HPDE6-E6E7 (cell line): ENCODE data around the gene PLXNA2.
A peak's percentile ranks its signal among the peaks of the same experiment; 100 is the strongest.

Experiments
- DNase-seq: peaks from one replicate; pipeline ENCODE4 v3.0.0; 2011; ENCODE audit warnings: missing footprints; ENCODE audit errors: extremely low spot score

The PLXNA2 gene

DNA sequence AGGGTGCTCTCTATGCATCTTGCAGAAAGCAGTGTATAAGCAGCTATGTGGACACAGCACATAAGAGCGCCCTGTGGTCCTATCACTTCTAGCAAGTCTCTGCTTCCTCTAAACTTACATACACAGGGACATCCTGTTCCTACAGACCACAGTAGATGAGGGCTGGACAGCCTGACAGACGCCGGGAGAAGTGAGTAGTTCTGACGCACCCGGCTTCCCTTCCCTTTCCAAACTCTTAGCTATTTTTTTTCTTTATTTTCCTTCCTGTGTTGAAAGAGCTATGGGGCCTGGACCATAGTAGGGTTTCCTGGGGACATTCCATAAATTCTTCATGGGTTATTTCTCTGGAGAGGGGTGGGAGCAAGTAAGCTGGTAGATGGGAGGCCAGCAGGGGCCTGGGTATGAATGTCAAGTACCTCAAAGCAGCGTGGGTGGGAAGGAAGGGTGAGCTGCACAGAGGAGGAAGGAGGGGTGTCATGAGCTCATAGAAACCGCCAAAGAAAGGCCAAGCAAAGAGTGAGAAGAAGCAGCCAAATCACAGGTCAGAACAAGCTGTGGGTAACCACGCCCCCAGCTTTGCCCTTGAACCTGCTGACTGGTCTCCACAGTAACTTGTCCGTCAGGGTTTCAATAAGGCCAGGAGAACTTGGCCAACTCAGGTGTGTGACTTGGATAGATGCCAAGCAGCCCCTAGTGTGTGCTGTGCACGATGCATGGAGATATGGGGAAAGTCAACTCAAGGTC is 36.6 kb downstream of the PLXNA2 start:
- peak; percentile 84 for DNase-seq

DNA sequence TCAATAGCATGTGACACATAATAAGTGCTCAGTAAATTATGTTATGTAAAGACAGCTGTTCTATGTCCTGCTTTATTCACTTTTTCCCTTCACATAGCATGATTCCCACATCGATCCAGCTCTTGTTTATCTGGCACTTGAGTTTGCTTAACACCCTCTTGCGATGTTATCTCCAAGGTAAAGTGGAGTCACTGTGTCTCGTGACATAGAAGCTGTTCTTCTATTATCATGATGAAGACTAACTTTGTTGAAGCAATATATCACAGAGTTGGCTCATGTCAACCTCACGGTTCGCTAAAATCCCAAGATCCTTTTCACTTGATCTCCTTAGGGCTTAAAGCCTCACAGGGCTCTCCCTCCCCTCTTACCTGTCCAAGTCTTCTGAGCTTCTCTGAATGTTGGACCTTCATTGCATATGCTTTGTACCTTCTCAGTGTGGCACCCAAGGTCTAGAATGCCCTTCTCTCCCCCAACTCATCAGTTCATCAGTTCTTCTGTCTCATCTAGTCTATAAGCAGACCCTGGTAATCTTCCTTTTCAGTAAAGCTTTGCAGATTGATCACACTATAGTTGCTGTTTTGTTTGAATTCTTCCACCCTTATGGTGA is 38.0 kb downstream of the PLXNA2 start:
- no peak for DNase-seq

DNA sequence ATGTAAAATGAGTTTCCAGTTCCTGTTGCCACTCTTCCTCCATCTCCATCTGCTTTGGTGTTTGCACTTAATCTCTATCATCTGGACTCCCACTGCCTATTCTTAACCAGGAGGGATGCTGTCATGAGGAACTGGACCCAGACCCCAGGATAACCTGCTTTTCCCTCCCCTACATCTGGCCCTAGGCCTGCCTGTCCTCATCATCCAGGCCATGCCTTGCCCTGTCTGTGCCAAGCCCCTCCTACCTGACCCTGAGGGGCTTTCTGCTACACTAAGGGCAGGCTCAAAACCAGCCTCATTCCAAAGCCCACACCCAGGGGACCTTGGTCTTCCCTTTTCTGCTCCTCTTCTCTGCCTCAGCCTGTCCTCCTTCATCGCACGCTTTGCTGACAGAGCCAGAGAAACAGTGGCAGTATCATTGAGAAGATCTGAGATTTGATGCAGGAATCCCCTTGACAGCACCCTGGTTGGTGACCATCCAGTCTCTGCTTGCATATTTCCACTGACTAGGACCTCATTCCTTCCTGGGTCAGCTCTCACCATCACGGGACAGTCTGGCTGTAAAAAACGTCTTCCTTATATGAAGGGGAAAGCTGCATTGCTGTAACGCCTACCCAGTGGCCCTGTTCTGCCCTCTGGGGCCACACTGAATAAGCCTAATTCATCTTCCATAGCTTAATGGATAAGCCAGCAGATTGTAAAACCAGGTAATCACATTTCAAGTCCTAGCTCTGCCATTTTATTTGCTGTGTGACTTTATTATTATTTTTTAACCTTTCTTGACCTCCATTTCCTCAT is 38.8 kb downstream of the PLXNA2 start:
- DNase-seq = no peak

DNA sequence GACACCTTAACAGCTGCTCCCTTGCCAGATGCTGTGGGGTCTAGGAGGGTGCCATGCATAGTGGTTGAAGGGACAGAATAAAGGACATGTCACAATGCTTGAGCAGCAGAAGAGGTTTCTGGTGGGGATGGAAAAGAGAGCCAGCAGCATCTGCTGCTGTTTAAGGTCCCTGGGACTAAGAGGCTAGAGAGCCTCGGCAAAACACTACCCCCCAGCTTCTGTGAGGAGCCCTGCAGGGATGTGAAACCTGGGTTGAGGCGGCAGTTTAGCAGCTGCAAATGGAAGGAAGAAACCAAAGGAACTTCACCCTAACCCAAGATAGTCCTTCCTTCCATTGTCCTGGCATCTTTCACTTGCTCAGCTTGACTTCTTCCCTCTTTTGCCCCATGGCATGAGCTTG is 39.4 kb downstream of the PLXNA2 start:
- DNase-seq = no peak

DNA sequence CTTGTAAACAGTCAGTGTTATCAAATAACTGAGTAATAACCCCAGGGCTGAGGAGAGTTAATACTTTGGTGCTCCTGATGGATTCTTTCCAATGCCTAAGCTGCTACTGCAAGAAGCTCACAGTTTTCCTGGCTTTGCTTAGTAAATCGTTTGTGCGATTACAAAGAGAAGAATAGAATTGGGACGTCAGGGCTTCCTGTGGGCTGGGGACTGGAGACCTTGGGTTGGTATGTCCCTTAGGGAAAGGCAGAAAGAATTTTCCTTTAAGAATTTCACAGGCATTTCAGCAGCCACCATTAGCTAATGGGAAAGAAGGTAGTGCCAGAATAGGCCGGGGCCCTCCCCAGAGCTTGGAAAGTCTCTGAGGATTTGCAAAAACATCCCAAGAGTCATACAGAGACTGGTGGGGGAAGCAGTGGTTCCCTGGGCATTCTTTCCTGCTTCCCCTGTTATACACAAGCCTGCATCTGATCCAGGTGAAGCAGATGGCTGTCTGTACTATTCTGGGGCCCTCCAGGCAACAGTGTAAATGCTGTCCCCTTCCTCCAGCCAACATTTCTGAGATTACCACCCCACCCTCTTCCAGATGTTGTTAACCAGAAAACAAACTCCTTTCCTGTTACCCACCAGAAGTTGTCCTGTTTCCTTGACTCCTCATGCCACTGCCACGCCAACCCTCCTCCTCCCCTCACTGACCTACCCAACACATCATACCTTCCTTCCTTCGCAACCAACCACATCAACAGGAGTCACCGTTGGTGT is 40.2 kb downstream of the PLXNA2 start:
- no peak for DNase-seq

DNA sequence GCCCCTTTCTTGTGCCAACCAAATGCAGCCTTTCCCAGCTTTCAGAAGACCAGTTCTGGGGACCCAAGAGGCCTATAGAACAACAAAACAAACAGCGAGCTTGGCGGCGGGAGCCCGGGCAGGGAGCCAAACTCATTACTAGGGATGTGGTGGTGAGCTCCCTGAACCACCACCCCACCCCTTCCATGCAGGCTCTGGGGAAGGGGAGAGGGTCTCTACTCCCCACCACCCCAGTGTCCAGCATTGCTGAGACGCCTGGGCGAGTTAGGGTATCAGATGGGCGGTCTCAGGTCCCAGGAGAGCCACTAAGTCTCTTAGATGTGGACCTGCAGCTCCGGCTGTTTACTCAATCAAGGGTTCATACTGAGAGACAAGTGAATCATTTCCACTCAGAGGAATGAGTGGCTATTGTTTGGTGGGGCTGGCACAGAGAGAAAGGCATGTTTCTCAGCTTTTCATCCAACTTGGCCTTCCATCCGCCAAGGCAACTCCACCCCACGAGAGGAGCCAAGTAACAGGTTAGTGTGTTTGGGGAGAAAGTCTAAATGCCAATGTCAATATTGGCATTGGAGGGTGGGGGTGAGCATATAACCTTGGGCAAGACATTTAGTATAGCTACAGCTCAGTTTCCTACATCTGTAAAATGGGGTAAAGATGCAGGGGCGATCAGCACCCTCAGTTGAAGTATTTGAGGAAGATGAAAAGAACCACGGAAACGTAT is 40.9 kb downstream of the PLXNA2 start:
- DNase-seq = peak; percentile 55

DNA sequence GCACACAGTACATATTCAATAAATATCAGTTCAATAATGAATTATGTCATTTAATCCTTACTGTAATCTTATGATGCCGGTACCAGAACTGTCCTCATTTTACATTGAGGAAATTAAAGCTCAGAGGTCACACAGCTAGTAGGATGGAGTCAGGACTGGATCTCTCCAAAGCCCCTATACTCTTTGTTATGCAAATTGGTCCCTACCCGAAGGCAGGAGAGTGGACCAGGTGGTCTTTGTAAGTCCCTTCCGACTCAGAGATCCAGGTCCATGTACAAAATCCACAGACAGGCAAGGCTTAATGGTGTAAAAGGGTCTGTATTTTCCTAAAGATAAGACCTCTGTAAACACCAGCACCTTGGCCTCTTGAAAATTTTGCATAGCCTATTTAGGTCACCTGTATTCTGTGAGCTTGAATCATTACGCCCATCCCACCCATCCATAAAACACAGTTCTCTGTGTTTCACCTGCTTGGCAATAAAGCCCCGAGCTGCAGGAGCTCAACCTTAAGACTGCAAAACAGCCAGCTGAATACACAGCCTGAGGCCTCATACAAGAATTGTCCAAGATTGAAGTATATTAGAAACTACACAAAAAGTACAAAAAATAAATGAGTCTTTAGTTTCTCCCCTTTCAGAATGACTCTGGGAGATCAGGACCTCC is 41.7 kb downstream of the PLXNA2 start:
- no peak for DNase-seq

DNA sequence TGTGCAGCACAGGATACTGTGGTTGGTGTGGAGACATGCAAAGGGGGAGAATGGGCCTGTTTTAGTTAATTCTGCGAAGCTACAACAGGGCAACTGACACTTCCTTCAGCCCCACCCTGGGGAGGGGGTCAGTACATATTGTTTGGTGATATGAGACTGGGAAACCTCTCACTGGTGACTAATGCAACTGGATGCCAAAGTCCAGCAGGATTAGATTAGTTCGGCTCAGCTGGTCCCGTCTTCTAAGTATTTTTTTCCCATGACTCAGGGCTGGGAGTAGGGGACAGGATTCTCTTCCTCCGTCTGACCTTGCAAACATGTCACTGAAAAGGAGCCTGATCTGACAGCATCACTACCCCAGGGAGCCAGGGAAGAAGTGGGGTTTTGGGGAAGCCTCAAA is 43.0 kb downstream of the PLXNA2 start:
- DNase-seq = peak; percentile 71

DNA sequence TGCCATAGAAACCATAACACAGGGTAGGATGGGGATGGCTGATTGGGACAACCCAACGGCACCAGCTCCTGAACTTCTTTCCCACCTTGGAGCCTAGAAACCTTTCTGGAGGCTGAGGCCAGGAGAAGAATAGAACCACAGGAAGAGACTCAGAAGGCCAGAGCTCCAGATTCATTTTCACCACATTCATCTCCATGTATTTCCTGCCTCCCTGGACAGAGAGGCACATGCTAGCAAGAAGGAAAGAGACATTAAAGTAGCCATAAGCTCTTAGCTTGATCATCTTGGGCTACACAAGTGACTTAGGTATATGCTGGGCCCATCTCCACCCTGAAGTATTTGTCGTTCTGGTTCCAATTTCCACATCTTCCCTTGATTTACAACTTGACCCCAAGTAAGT is 44.1 kb downstream of the PLXNA2 start:
- DNase-seq = no peak

DNA sequence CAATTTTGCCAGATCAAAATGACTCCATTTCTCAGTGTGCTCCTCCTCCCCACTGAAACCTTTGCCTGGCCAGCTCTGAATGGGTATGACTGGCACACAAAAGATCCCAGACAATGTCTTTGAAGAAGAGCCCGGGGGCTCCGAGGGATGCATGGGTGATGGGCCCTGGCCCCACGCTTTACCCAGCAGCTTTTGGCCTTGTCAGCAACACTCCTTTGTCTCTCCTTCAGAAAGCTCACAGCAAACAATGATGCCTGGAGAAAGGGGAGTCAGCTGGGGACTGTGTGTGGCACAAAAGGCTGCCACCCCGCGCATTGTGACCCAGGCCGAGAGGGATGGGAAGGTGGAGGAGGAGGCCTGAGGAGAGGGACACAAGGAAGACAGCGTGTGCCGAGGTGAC is 45.9 kb downstream of the PLXNA2 start:
- DNase-seq = no peak

DNA sequence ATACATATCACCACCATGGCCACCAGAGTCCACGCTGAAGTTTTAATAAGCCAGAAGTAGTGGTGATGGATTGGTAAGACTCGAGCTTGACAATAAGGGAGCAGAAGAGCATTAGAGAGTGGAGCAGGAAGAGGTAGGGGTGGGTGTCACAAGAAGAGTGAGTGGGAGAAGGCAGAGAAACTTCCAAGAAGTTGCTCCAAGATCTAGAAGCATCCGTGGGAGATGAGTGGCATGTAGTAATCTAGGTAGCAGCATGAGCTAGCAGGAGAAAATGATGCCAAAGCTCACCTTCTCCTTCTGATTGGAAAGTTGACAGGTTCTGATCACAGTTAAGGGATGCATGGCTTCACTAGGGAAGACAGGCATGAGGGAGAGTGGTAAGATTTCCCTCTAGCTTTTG is 49.2 kb downstream of the PLXNA2 start:
- no peak for DNase-seq

DNA sequence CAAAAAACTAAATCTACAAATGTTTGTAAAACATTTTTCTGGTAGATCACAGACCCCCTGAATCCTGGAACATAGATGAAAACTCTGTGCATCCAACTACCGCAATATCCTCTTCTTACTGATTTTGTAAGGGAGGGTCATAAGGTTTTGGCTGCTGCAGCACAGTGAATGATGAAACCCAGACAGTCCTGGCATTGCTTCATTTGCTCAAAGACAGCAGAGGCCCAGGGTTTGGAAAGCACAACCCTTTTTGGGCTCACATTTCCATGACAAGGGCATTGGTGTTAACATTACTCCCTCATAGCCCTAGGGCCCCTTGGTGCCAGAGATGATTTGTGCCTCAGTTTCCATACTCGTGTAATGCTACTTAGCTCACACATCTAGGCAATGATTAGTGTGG is 51.2 kb downstream of the PLXNA2 start:
- DNase-seq = no peak

DNA sequence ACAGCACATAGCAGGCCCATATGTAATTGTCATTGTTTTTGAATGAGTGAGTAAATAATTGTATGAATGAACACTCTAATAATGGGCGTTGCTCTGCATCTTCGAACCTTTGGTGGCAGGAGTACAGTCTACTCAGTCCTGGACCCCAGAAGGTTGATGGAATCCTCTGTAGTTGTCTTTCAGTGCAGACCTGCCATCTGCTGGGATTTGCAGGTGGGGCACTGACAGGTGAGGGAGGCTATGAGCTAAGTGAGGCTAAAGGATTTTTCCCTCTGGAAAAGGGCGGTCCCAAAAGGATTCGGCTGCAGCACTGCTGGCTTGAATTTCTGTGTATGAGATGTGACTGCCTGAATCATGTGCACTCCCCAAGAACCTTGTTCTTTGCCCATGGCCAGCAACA is 53.4 kb downstream of the PLXNA2 start:
- no peak for DNase-seq

DNA sequence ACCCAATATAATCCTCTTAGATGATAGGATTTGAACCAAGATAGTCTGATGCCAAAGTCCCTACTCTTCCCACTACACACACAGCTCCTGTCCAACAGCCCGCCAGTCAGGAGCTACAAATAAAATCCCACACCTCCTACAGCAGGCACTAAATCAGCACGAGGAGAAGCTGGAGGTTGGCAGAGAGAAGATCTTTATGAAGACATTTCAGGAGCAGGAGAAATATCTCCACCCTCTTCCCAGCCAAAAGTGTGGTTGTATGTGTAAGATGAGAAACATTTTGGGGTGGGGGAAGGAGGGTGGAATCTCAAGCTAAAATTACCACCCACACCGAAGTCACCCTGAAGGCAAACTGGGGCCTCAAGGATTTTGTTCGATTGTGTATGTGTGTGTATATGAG is 54.5 kb downstream of the PLXNA2 start:
- no peak for DNase-seq

DNA sequence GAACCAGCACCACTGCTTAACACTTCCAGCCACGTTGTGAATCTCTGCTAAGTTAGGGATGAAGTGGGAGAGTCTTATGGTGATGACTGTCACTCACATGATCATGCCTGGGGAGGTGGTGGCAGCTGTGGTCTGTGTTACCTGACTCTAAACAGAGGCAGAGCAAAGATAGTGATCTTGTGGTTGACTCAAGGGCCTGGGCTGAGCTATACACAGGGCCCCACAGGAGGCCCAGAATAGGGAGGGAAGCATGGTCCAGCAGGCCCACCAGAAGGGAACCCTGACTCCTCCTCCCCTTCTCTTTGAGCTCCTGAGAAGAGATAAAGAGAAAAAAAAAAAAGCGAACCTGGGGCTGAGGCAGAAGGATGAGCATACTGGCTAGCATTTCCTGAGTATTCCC is 55.0 kb downstream of the PLXNA2 start:
- no peak for DNase-seq

DNA sequence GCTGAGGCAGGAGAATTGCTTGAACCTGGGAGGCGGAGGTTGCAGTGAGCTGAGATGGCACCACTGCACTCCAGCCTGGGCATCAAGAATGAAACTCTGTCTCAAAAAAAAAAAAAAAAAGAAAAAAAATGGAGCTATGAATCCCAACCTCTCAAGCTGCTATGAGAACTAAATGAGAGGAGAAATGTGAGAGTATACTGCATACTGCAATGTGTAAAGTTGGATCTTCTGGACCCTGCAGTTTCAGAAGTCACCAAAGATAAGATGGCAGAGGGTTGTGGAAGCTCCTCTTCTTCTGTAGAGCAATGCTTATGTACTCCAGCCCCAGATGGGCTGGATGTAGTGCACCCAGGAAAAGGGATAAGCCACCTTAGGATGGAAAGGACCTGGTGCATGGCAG is 55.6 kb downstream of the PLXNA2 start:
- DNase-seq = no peak

DNA sequence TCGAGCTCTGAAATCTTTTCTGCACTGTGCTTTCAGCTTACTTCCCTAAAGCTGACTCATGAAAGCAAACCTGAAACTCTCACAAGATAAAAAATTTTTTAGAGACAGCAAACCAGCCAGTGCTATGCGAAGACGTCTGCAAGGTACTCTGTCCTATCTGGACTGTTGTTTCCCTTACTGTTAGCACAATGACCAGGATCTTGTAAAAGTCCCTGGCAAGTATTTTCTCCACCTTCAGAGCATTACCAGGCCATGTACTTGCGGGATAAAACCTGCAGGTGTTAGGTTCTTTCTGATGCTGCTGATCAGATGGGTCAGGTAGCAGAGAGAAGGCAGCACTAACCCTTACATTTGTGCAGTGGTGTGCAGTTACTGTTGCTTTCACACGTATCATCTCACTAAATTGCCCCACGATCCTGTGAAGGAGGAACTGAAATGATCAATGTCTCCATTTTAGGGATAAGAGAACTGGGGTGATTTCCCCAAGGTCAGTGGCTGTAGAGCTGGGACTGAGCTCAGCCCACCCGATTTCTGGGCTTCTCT is 56.6 kb downstream of the PLXNA2 start:
- no peak for DNase-seq

DNA sequence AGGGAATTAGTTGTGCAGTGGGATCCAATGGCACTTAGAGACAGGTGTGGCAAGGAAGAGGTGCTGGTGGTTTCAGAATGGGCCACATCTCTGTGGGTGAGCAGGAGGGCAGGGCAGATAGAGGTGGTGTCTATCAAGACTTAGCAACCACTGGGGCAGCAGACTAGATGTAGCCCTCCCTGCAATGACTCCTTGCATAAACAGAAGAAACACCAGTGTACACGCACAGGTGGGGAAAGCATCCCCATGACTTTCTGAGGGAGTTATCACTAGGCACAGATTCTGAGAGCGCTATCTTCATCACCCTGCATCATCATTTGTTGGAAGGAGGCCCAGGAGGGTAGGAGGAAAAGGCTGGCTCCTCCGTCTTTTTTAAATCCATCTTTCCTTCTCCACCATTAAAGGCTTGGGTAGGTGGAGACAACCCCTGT is 58.4 kb downstream of the PLXNA2 start:
- DNase-seq = no peak

DNA sequence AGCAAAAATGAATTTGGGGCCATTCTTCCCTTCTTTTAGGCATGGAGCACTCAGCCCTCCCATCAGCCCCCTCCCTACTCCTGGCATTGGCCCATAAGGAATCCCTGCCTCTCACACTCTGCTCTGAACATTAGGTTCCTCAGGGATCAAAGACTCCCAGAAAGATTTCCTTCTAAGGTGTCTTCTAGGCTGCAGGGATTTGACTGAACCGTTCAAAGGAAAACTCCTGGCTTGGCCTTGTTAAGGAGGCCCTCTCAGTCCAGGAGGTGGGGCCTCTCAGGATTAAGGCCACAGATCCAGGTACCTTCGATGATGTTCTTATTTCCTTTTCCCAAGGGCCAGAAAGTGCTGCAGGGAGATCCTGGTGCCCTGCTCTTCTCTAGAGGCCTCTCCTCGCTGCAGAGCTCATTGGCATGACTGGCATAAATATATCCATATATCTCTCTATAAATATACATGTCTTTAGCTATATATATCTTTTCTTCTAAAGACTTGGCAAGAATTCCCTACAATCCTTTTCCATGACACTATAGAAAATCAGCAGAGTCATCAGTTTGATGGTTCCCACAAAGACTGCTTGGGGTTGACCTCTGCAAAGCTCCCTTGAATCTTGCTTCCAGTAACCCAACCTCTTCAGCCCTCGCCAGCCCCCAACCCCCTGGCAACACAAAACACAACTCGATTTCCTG is 59.1 kb downstream of the PLXNA2 start:
- no peak for DNase-seq
